HCT116 (cell line): ENCODE data around the gene FPR2. TPM values are rescaled to one million over a fixed set of nuclear protein-coding genes. Genes with fewer than 3 reads are reported as not detected.

ENCODE experiments used
- ATAC-seq: fragments of 200-7000 bp; cut with Tn5 transposase; 2 replicates; pipeline ENCODE4 v1.9.1; 2020; ENCODE audit warnings: mild to moderate bottlenecking, moderate library complexity
- BruUV-seq: library from RNA; stranded (reverse); fragments of 400-500 nt; replicated peaks from 2 replicates; lab custom pipeline; 2021; lab: Mats Ljungman, UMichigan
- CTCF ChIA-PET: fragments of 300-600 bp; sonication (Branson Sonifier 250); formaldehyde crosslinking; loops from one replicate; lab custom pipeline; 2021; ENCODE audit warnings: antibody characterized with exemption; lab: Charles Lee
- POLR2A ChIA-PET: fragments of 300-600, 350-600 bp; sonication (Branson Sonifier 250); formaldehyde crosslinking; loops from one replicate; lab custom pipeline; 2021; ENCODE audit warnings: antibody characterized with exemption; lab: Charles Lee
- RAD21 ChIA-PET, 2 experiments: fragments of 300-600 bp; sonication (Branson Sonifier 250); formaldehyde crosslinking; loops; one replicate each; lab custom pipeline; 2023; ENCODE audit warnings: low total read pairs in 2 of 2; ENCODE audit not compliant: uncharacterized antibody in 2 of 2, unreplicated experiment in 2 of 2, low non-redundant PET in 1 of 2; lab: Charles Lee
- DNase-seq: peaks from one replicate; pipeline ENCODE4 v3.0.0-alpha.2; 2010; ENCODE audit warnings: low read depth, low spot score
- H2AFZ ChIP-seq: fragments of 200-600 bp; shearing (Covaris generic), sonication (generic); 2 replicates; pipeline ENCODE4 v1.6.1; 2017; ENCODE audit warnings: low read depth, mixed run types, mixed read lengths, antibody characterized with exemption, low read length; ENCODE audit not compliant: poor library complexity, severe bottlenecking
- H3K27ac ChIP-seq: 2 replicates; pipeline ENCODE4 v1.5.1; 2012; ENCODE audit warnings: low read depth, low read length
- H3K27me3 ChIP-seq: fragments of 200-600 bp; sonication (generic); 2 replicates; pipeline ENCODE4 v1.6.1; 2016; ENCODE audit warnings: mixed run types, low read length, mixed read lengths; ENCODE audit not compliant: insufficient read depth
- H3K36me3 ChIP-seq, 2 experiments: fragments of 200-500 bp in 1 of 2; fragments of 200-600 bp in 1 of 2; sonication (Bioruptor generic) in 1 of 2; sonication (generic) in 1 of 2; 2 replicates each; pipeline versions ENCODE4 v1.5.1 to v1.6.1; 2014 to 2016; ENCODE audit warnings: low read length in 2 of 2, inconsistent platforms in 1 of 2, mixed read lengths in 1 of 2, mixed run types in 1 of 2; ENCODE audit not compliant: insufficient read depth in 2 of 2, control insufficient read depth in 1 of 2
- H3K4me1 ChIP-seq, 2 experiments: fragments of 200-600 bp in 1 of 2; sonication (generic) in 1 of 2; 2 replicates each; pipeline versions ENCODE4 v1.5.1 to v1.6.1; 2012 to 2017; ENCODE audit warnings: low read length in 2 of 2, inconsistent platforms in 1 of 2, mild to moderate bottlenecking in 1 of 2, mixed read lengths in 1 of 2, mixed run types in 1 of 2, moderate library complexity in 1 of 2; ENCODE audit not compliant: insufficient read depth in 2 of 2, control insufficient read depth in 1 of 2
- H3K4me2 ChIP-seq: fragments of 200-600 bp; sonication (generic); 2 replicates; pipeline ENCODE4 v1.6.1; 2017; ENCODE audit warnings: mixed run types, low read length, mixed read lengths
- H3K4me3 ChIP-seq, 2 experiments: fragments of 200-600 bp in 1 of 2; sonication (generic) in 1 of 2; replicated peaks in 1 of 2; 2 replicates each; pipeline ENCODE4 v1.5.1; 2011 to 2016; ENCODE audit warnings: low read length in 2 of 2, control low read depth in 1 of 2, low read depth in 1 of 2, mild to moderate bottlenecking in 1 of 2, mixed read lengths in 1 of 2, mixed run types in 1 of 2
- H3K79me2 ChIP-seq: fragments of 200-600 bp; sonication (generic); 2 replicates; pipeline ENCODE4 v1.6.1; 2017; ENCODE audit warnings: mild to moderate bottlenecking, mixed run types, low read length, moderate library complexity, mixed read lengths; ENCODE audit not compliant: insufficient read depth
- H3K9ac ChIP-seq: fragments of 200-600 bp; sonication (generic); 2 replicates; pipeline ENCODE4 v1.6.1; 2016; ENCODE audit warnings: low read length, mixed read lengths
- H3K9me2 ChIP-seq: fragments of 200-600 bp; sonication (generic), shearing (Covaris generic); 2 replicates; pipeline ENCODE4 v1.6.1; 2017; ENCODE audit warnings: mixed run types, mild to moderate bottlenecking, moderate library complexity; ENCODE audit not compliant: insufficient read depth
- H3K9me3 ChIP-seq, 2 experiments: fragments of 200-500 bp in 1 of 2; fragments of 200-600 bp in 1 of 2; sonication (Bioruptor generic) in 1 of 2; sonication (generic) in 1 of 2; 2 replicates each; pipeline ENCODE4 v1.6.1; 2014 to 2017; ENCODE audit warnings: low read length in 2 of 2, mixed read lengths in 2 of 2, inconsistent platforms in 1 of 2, low read depth in 1 of 2, mild to moderate bottlenecking in 1 of 2, mixed run types in 1 of 2, moderate library complexity in 1 of 2; ENCODE audit not compliant: control insufficient read depth in 1 of 2, insufficient read depth in 1 of 2
- H4K20me1 ChIP-seq: fragments of 200-600 bp; sonication (generic), shearing (Covaris generic); 2 replicates; pipeline ENCODE4 v1.6.1; 2017; ENCODE audit warnings: mixed run types, mild to moderate bottlenecking, moderate library complexity; ENCODE audit not compliant: insufficient read depth
- CBX3 ChIP-seq: IDR thresholded peaks from 2 replicates; pipeline ENCODE4 v1.6.1; 2012; ENCODE audit warnings: low read depth
- EGR1 ChIP-seq: IDR thresholded peaks from 2 replicates; pipeline ENCODE4 v1.6.1; 2012; ENCODE audit warnings: low read depth
- ELF1 ChIP-seq: IDR thresholded peaks from 2 replicates; pipeline ENCODE4 v1.6.1; 2012; ENCODE audit warnings: low read depth, borderline replicate concordance
- EZH2phosphoT487 ChIP-seq: fragments of 200-600 bp; IDR thresholded peaks from 2 replicates; pipeline ENCODE4 v1.6.1; 2018; ENCODE audit warnings: antibody characterized with exemption, borderline replicate concordance
- FOSL1 ChIP-seq: IDR thresholded peaks from 2 replicates; pipeline ENCODE4 v1.6.1; 2012; ENCODE audit warnings: low read depth
- JUND ChIP-seq: IDR thresholded peaks from 2 replicates; pipeline ENCODE4 v1.6.1; 2012
- POLR2AphosphoS5 ChIP-seq: IDR thresholded peaks from 2 replicates; pipeline ENCODE4 v1.6.1; 2011; ENCODE audit warnings: mild to moderate bottlenecking, low read depth, low read length, moderate library complexity
- RAD21 ChIP-seq: IDR thresholded peaks from 2 replicates; pipeline ENCODE4 v1.6.1; 2012; ENCODE audit warnings: low read depth, mild to moderate bottlenecking
- SP1 ChIP-seq: IDR thresholded peaks from 2 replicates; pipeline ENCODE4 v1.6.1; 2012; ENCODE audit warnings: low read depth
- SRF ChIP-seq: IDR thresholded peaks from 2 replicates; pipeline ENCODE4 v1.6.1; 2012; ENCODE audit warnings: low read depth
- TCF7L2 ChIP-seq: IDR thresholded peaks from 2 replicates; pipeline ENCODE4 v1.7.0; 2011; ENCODE audit warnings: borderline replicate concordance, inconsistent platforms; ENCODE audit not compliant: insufficient read depth, insufficient read length; ENCODE audit errors: extremely low read depth
- YY1 ChIP-seq: IDR thresholded peaks from 2 replicates; pipeline ENCODE4 v1.6.1; 2011; ENCODE audit warnings: low read length, low read depth, moderate library complexity, mild to moderate bottlenecking; ENCODE audit not compliant: insufficient replicate concordance; ENCODE audit errors: extremely low read depth
- ZNF274 ChIP-seq: fragments of 200-500 bp; sonication (Bioruptor generic); IDR thresholded peaks from 2 replicates; pipeline ENCODE4 v1.6.1; 2014; ENCODE audit warnings: mild to moderate bottlenecking, low read depth, low read length, inconsistent platforms
- intact Hi-C: fragments of 100-400 bp; cut with micrococcal nuclease; formaldehyde crosslinking; loops from 2 replicates; pipeline ENCODE4 v1.10.0; 2022
- total RNA-seq: library from RNA; stranded (reverse); gene quantifications from one replicate; pipeline ENCODE4 v1.2.1, GENCODE V29; 2021; ENCODE audit not compliant: unreplicated experiment
- TF ChIP-seq, protein P1 (sequence below): IDR thresholded peaks from 2 replicates; pipeline ENCODE4 v1.6.1; 2012
- TF ChIP-seq, protein P2 (sequence below), 3 experiments: fragments of 200-600 bp in 1 of 3; sonication (generic) in 1 of 3; IDR thresholded peaks in 2 of 3; conservative IDR thresholded peaks in 1 of 3; 2 replicates each; pipeline ENCODE4 v1.5.1; 2012 to 2017; ENCODE audit warnings: low read depth in 2 of 3, low read length in 2 of 3, antibody characterized with exemption in 1 of 3, borderline replicate concordance in 1 of 3, control low read depth in 1 of 3, mild to moderate bottlenecking in 1 of 3, mixed read lengths in 1 of 3, mixed run types in 1 of 3, moderate library complexity in 1 of 3; ENCODE audit not compliant: insufficient read depth in 1 of 3
- TF ChIP-seq, protein P3 (sequence below): IDR thresholded peaks from 2 replicates; pipeline ENCODE4 v1.6.1; 2012; ENCODE audit warnings: low read depth

FPR2 gene
- total RNA-seq, 1 experiment from 2014 or later: not detected

DNA sequence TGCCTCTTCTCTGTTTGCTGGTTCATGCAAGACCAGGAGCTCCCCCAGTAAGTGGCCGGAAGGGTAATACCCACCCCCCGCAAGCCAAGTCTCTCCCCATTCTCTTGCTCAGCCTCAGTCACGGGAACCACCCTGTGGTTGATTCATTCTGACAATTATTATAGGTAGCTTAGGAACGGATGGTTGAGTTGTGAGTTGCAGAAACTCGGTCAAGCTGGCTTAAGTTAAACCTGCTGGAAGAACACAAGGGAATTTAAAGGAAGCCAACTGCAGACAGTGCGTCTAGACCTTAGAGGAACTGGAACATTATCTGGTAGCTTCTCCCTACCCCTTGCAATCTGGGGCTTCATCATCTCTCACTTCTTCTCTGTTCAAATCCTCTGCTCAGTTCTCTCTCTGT is 18.2 kb upstream of the FPR2 start:
- no peaks in the 10 kb centered on the region for H3K9me2 ChIP-seq
- ChIA-PET POLR2A (no interaction called here), RAD21 (no interaction called here), CTCF (no interaction called here)
- no peak for ATAC-seq
- H3K9ac ChIP-seq: no peak overlapping the region
- no peaks in the 10 kb centered on the region for H3K36me3 ChIP-seq
- H3K27me3 ChIP-seq: no peaks in the 10 kb centered on the region
- no peaks in the 10 kb centered on the region for H3K9me3 ChIP-seq
- BruUV-seq: no TSS peak
- H3K4me3 ChIP-seq: no peak overlapping the region
- no peak for DNase-seq
- H2AFZ ChIP-seq: no peak overlapping the region
- H3K4me1 ChIP-seq: no peaks in the 10 kb centered on the region
- H3K4me2 ChIP-seq: no peak overlapping the region
- no peak overlapping the region for H3K27ac ChIP-seq
- no peaks in the 10 kb centered on the region for H3K79me2 ChIP-seq
- intact Hi-C loops: no loop called here
- no peaks in the 10 kb centered on the region for H4K20me1 ChIP-seq
- TF ChIP-seq RAD21 (no peak), ZNF274 (no peak), EGR1 (no peak), CBX3 (no peak), YY1 (no peak), EZH2phosphoT487 (no peak), TCF7L2 (no peak), POLR2AphosphoS5 (no peak), SRF (no peak), FOSL1 (no peak), JUND (no peak), ELF1 (no peak), SP1 (no peak)
- TF ChIP-seq, protein P1, sequence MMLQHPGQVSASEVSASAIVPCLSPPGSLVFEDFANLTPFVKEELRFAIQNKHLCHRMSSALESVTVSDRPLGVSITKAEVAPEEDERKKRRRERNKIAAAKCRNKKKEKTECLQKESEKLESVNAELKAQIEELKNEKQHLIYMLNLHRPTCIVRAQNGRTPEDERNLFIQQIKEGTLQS: no peak
- TF ChIP-seq, protein P2, sequence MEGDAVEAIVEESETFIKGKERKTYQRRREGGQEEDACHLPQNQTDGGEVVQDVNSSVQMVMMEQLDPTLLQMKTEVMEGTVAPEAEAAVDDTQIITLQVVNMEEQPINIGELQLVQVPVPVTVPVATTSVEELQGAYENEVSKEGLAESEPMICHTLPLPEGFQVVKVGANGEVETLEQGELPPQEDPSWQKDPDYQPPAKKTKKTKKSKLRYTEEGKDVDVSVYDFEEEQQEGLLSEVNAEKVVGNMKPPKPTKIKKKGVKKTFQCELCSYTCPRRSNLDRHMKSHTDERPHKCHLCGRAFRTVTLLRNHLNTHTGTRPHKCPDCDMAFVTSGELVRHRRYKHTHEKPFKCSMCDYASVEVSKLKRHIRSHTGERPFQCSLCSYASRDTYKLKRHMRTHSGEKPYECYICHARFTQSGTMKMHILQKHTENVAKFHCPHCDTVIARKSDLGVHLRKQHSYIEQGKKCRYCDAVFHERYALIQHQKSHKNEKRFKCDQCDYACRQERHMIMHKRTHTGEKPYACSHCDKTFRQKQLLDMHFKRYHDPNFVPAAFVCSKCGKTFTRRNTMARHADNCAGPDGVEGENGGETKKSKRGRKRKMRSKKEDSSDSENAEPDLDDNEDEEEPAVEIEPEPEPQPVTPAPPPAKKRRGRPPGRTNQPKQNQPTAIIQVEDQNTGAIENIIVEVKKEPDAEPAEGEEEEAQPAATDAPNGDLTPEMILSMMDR (IDR thresholded peaks at IDR 0.05 in 2 of 3, conservative IDR thresholded peaks at IDR 0.05 in 1 of 3; ENCODE audit: borderline replicate concordance in 1 of 3, insufficient read depth in 1 of 3, low read depth in 2 of 3, low read length in 2 of 3): no peak
- TF ChIP-seq, protein P3, sequence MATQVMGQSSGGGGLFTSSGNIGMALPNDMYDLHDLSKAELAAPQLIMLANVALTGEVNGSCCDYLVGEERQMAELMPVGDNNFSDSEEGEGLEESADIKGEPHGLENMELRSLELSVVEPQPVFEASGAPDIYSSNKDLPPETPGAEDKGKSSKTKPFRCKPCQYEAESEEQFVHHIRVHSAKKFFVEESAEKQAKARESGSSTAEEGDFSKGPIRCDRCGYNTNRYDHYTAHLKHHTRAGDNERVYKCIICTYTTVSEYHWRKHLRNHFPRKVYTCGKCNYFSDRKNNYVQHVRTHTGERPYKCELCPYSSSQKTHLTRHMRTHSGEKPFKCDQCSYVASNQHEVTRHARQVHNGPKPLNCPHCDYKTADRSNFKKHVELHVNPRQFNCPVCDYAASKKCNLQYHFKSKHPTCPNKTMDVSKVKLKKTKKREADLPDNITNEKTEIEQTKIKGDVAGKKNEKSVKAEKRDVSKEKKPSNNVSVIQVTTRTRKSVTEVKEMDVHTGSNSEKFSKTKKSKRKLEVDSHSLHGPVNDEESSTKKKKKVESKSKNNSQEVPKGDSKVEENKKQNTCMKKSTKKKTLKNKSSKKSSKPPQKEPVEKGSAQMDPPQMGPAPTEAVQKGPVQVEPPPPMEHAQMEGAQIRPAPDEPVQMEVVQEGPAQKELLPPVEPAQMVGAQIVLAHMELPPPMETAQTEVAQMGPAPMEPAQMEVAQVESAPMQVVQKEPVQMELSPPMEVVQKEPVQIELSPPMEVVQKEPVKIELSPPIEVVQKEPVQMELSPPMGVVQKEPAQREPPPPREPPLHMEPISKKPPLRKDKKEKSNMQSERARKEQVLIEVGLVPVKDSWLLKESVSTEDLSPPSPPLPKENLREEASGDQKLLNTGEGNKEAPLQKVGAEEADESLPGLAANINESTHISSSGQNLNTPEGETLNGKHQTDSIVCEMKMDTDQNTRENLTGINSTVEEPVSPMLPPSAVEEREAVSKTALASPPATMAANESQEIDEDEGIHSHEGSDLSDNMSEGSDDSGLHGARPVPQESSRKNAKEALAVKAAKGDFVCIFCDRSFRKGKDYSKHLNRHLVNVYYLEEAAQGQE: no peak
- TF ChIP-seq, all 23 proteins: peak for 0
